ENCODE data around the gene INPP5F.
"Not testable (repeated sequence)": the region's sequence is repeated elsewhere in the genome, so short reads cannot be mapped to it uniquely, and the experiment has no call there.

The INPP5F gene

DNA sequence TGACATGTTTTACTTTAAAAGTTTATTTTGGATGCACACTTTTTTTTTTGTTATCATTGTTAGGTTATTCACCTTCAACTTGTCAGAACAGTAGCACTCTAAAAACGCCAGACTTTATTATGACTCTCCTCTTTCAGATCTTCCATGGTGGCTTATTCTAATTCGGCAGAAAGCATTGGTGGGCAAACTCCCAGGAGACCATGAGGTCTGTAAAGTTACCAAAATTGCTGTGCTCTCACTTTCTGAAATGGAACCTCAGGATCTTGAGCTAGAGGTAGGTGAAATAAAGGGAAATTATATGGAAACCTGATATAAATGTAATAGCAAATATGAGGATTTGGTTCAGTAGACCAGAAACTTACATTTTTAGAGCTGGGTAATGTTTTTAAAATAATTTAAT is 55.6 kb downstream of the INPP5F start:
- no peak for TF ChIP-seq ZFX (IDR thresholded peaks at IDR 0.05; ENCODE audit: borderline replicate concordance)
- no peak for TF ChIP-seq CTCF (IDR thresholded peaks at IDR 0.05)

DNA sequence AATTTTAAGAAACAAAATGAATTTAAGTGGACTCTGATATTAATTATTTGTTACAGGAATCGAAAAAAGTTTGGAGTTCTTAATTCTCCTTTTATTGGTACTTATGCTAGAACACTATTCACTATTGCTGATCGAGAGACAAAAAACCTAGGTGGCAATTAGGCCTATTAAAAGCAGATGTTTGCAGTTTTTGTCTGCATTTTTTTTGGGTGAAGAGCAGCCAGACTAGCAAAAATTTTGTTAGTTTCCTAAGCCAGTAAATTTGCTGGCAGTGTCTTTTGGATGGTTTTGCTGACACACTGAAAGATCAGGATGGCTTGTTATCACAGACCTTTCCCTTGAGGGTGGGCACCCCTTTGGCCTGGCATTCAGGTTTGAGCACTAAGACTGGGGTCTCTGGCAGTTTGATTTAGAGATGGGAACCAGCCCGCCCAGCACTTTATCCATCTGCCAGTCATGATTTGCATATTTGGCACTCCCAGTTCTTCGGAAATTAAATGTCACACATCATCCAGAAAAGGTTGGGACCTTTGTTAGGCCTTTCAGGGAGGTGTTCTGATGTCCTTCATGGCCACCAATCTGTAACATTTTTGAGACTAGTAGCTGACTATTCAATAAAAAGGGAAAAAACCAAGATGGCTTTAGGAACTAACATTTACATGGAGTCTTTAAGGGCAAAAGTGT is 57.3 kb downstream of the INPP5F start:
- no peak for TF ChIP-seq ZFX (IDR thresholded peaks at IDR 0.05; ENCODE audit: borderline replicate concordance)
- TF ChIP-seq CTCF (IDR thresholded peaks at IDR 0.05), result no peak
- H3K27ac ChIP-seq, result no peak overlapping the region

More for the DNA sequence above, 55.6 kb downstream of the INPP5F start:
- no peak overlapping the region for H3K27ac ChIP-seq

DNA sequence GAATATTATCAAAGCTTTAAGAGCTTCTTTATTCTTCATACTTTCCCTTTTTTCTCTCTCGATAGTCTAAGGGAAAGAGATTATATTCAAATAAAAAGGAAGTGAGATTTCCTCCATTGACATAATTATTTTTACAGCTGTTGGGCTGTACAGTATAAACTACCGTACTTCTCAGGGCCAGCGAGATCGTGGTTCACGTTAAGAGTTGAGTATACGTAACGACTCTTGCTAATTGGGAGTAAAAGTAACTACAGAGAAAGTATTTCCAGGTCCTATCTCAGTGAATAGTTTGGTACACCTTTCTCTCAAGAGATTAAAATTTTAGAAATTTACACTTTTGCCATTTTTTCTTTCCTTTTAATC is 57.8 kb downstream of the INPP5F start:
- no peak for TF ChIP-seq ZFX (IDR thresholded peaks at IDR 0.05; ENCODE audit: borderline replicate concordance)
- no peak for TF ChIP-seq CTCF (IDR thresholded peaks at IDR 0.05)
- H3K27ac ChIP-seq, result no peak overlapping the region

GRCh38 chr10:119784340-119785067 is 58.7 kb downstream of the INPP5F start:
- no peak overlapping the region for H3K27ac ChIP-seq
- TF ChIP-seq ZFX (IDR thresholded peaks at IDR 0.05; ENCODE audit: borderline replicate concordance) (no peak), CTCF (IDR thresholded peaks at IDR 0.05) (no peak)

GRCh38 chr10:119786117-119786769 is 60.4 kb downstream of the INPP5F start:
- no peak overlapping the region for H3K27ac ChIP-seq
- no peak for TF ChIP-seq CTCF (IDR thresholded peaks at IDR 0.05)

- H3K27ac ChIP-seq, result not testable (repeated sequence)
Measured at GRCh38 chr10:119795101-119795500, 69.3 kb downstream of the INPP5F start.

GRCh38 chr10:119796039-119796438 is 70.2 kb downstream of the INPP5F start:
- TF ChIP-seq ZFX (IDR thresholded peaks at IDR 0.05; ENCODE audit: borderline replicate concordance), result no peak
- no peak for TF ChIP-seq CTCF (IDR thresholded peaks at IDR 0.05)
- no peak overlapping the region for H3K27ac ChIP-seq
